ENCODE data around the gene CHN2. TPM values are rescaled to one million over a fixed set of nuclear protein-coding genes. Genes with fewer than 3 reads are reported as not detected.

Gene CHN2
- total RNA-seq, 1 experiment from 2014 or later = 7.7 TPM

- CTCF ChIA-PET = interaction anchor here (0.6 kb wide), 1 partner anchor 186 kb away, joined by 4 read pairs; no protein-coding TSS in a partner anchor
- Histone ChIP-seq H3K36me3 (ENCODE audit: low read depth, low read length) (no peaks in the 10 kb centered on the region), H4K20me1 (ENCODE audit: low read length) (no peaks in the 10 kb centered on the region), H2AFZ (ENCODE audit: low read length) (no peak overlapping the region), H3K79me2 (ENCODE audit: low read length) (no peaks in the 10 kb centered on the region), H3K9ac (ENCODE audit: low read length) (no peak overlapping the region), H3K4me3 (ENCODE audit: low read length) (no peak overlapping the region), H3K27ac (ENCODE audit: low read length) (no peak overlapping the region), H3K27me3 (ENCODE audit: low read length) (no peaks in the 10 kb centered on the region), H3K9me3 (ENCODE audit: low read length) (no peaks in the 10 kb centered on the region), H3K4me2 (ENCODE audit: low read length) (no peak overlapping the region), H3F3A (ENCODE audit: low read length, unreplicated experiment) (no peaks in the 10 kb centered on the region), H3K9me2 (replicated peaks; ENCODE audit: low read length) (no peaks in the 10 kb centered on the region), H3K4me1 (ENCODE audit: insufficient read depth, low read length) (peaks cover under 1% of the 10 kb centered on the region; the same call in 1 of the 2 replicates)
- POLR2A ChIA-PET (ENCODE audit: unreplicated experiment) = no interaction called here
- no peak for TF ChIP-seq CTCF (conservative IDR thresholded peaks at IDR 0.05; ENCODE audit: low read depth, low read length)
- TF ChIP-seq EZH2 (IDR thresholded peaks at IDR 0.05; ENCODE audit: low read length, unreplicated experiment) = no peak
- no peak for TF ChIP-seq EZH2phosphoT487 (IDR thresholded peaks at IDR 0.05; ENCODE audit: borderline replicate concordance, low read length)
- intact Hi-C loops (cut with micrococcal nuclease) = no loop called here
- BruUV-seq (replicated peaks) = no TSS peak
- ATAC-seq (no peak), DNase-seq (no peak)
Observed at GRCh38 chr7:29418056-29418455, 223.5 kb downstream of the CHN2 start.

- Histone ChIP-seq H4K20me1 (ENCODE audit: low read length) (no peaks in the 10 kb centered on the region), H2AFZ (ENCODE audit: low read length) (no peak overlapping the region), H3K9me2 (replicated peaks; ENCODE audit: low read length) (no peaks in the 10 kb centered on the region), H3K4me2 (ENCODE audit: low read length) (no peak overlapping the region), H3K27ac (ENCODE audit: low read length) (no peak overlapping the region), H3K9me3 (ENCODE audit: low read length) (no peaks in the 10 kb centered on the region), H3K79me2 (ENCODE audit: low read length) (no peaks in the 10 kb centered on the region), H3K9ac (ENCODE audit: low read length) (no peak overlapping the region), H3K4me1 (ENCODE audit: insufficient read depth, low read length) (no peaks in the 10 kb centered on the region), H3F3A (ENCODE audit: low read length, unreplicated experiment) (no peaks in the 10 kb centered on the region), H3K36me3 (ENCODE audit: low read depth, low read length) (no peaks in the 10 kb centered on the region), H3K4me3 (ENCODE audit: low read length) (no peak overlapping the region), H3K27me3 (ENCODE audit: low read length) (no peaks in the 10 kb centered on the region)
- ATAC-seq (no peak), DNase-seq (no peak)
- ChIA-PET POLR2A (ENCODE audit: unreplicated experiment) (no interaction called here), CTCF (interaction anchor here (0.6 kb wide), 1 partner anchor 186 kb away, joined by 4 read pairs; no protein-coding TSS in a partner anchor)
- TF ChIP-seq CTCF (conservative IDR thresholded peaks at IDR 0.05; ENCODE audit: low read depth, low read length) = no peak
- TF ChIP-seq EZH2phosphoT487 (IDR thresholded peaks at IDR 0.05; ENCODE audit: borderline replicate concordance, low read length) = no peak
- TF ChIP-seq EZH2 (IDR thresholded peaks at IDR 0.05; ENCODE audit: low read length, unreplicated experiment) = no peak
- intact Hi-C loops (cut with micrococcal nuclease) = no loop called here
- BruUV-seq (replicated peaks) = no TSS peak
Observed at GRCh38 chr7:29418651-29419050, 224.1 kb downstream of the CHN2 start.

GRCh38 chr7:29420011-29420410 lies 225.4 kb downstream of the CHN2 start:
- POLR2A ChIA-PET (ENCODE audit: unreplicated experiment) = no interaction called here
- BruUV-seq (replicated peaks) = no TSS peak
- H3K4me3 ChIP-seq (ENCODE audit: low read length) = no peak overlapping the region
- H3K27me3 ChIP-seq (ENCODE audit: low read length) = no peaks in the 10 kb centered on the region
- no peaks in the 10 kb centered on the region for H3K36me3 ChIP-seq (ENCODE audit: low read depth, low read length)
- H3K4me2 ChIP-seq (ENCODE audit: low read length) = no peak overlapping the region
- H2AFZ ChIP-seq (ENCODE audit: low read length) = no peak overlapping the region
- H3F3A ChIP-seq (ENCODE audit: low read length, unreplicated experiment) = no peaks in the 10 kb centered on the region
- no peak for TF ChIP-seq EZH2 (IDR thresholded peaks at IDR 0.05; ENCODE audit: low read length, unreplicated experiment)
- no peak for TF ChIP-seq CTCF (conservative IDR thresholded peaks at IDR 0.05; ENCODE audit: low read depth, low read length)
- TF ChIP-seq EZH2phosphoT487 (IDR thresholded peaks at IDR 0.05; ENCODE audit: borderline replicate concordance, low read length) = no peak
- H3K9ac ChIP-seq (ENCODE audit: low read length) = no peak overlapping the region
- no peaks in the 10 kb centered on the region for H3K4me1 ChIP-seq (ENCODE audit: insufficient read depth, low read length)
- DNase-seq (no peak), ATAC-seq (no peak)
- H3K9me3 ChIP-seq (ENCODE audit: low read length) = no peaks in the 10 kb centered on the region
- no peaks in the 10 kb centered on the region for H3K9me2 ChIP-seq (replicated peaks; ENCODE audit: low read length)
- no peak overlapping the region for H3K27ac ChIP-seq (ENCODE audit: low read length)
- H3K79me2 ChIP-seq (ENCODE audit: low read length) = no peaks in the 10 kb centered on the region
- CTCF ChIA-PET = interaction anchor here (0.5 kb wide), 1 partner anchor 499 kb away, joined by 3 read pairs; no protein-coding TSS in a partner anchor
- H4K20me1 ChIP-seq (ENCODE audit: low read length) = no peaks in the 10 kb centered on the region
- intact Hi-C loops (cut with micrococcal nuclease) = no loop called here
